Activated naive CD8-positive, alpha-beta T cell treated with anti-CD3 and anti-CD28 coated beads, Interleukin-2, amount 50 U/mL, for 24 hours (primary cell): ENCODE data around the gene DENND1A.

ENCODE experiments used
- ATAC-seq: fragments of 150-1000 bp; cut with Tn5 transposase; one replicate; pipeline ENCODE4 v1.10.0; 2021
- DNase-seq: peaks from one replicate; pipeline ENCODE4 v3.0.0; 2021
- H3K27ac Mint-ChIP-seq: one replicate; pipeline ENCODE4 v1.8.0; 2021; ENCODE audit warnings: mild to moderate bottlenecking, mixed read lengths
- H3K27me3 Mint-ChIP-seq: one replicate; pipeline ENCODE4 v1.8.0; 2021; ENCODE audit warnings: mixed read lengths
- H3K36me3 Mint-ChIP-seq: one replicate; pipeline ENCODE4 v1.8.0; 2021; ENCODE audit warnings: low read depth, mixed read lengths
- H3K4me1 Mint-ChIP-seq: one replicate; pipeline ENCODE4 v1.8.0; 2021; ENCODE audit warnings: mixed read lengths
- H3K4me3 Mint-ChIP-seq: one replicate; pipeline ENCODE4 v1.8.0; 2021; ENCODE audit warnings: mild to moderate bottlenecking, moderate library complexity, mixed read lengths
- H3K9me3 Mint-ChIP-seq: one replicate; pipeline ENCODE4 v1.8.0; 2021; ENCODE audit warnings: mixed read lengths

DENND1A gene

DNA sequence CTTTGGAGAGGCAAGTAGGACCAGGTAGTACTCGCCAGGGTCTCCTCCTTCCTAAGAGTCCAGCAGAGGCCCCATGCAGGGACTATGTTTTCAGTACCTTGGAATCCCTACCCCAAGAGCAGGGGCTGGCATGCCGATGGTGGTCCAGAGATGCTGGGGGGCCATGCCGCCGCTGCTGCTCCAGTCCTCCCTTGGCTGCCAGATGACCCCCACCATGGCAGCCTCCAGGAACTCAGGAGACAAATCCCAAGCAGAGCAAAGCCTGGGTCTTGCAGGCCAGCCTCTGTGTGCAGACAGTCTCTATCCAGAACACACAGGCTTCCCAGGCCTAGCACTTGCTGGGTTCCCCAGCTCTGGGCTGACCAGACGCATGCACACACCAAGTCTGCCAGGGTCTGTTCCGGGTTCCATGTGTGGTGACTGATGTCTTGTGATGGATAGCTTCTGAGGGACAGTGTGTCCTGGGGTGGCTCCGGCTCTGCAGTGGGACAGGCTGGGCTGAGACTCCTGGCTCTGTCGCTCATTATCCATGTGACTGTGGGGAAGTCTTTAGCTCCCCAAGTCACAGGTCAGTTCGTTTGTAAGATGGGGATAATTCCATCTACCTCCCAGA lies 446.6 kb downstream of the DENND1A start:
- Mint-ChIP-seq H3K36me3 (no peaks in the 10 kb centered on the region), H3K27me3 (no peaks in the 10 kb centered on the region), H3K4me3 (no peak overlapping the region), H3K27ac (no peak overlapping the region), H3K9me3 (no peaks in the 10 kb centered on the region), H3K4me1 (no peaks in the 10 kb centered on the region)
- DNase-seq = no peak
- no peak for ATAC-seq

- H3K27me3 Mint-ChIP-seq = no peaks in the 10 kb centered on the region
- H3K27ac Mint-ChIP-seq = no peak overlapping the region
- DNase-seq = no peak
These were observed 447.5 kb downstream of the DENND1A start for GRCh38 chr9:123482295-123482968.

DNA sequence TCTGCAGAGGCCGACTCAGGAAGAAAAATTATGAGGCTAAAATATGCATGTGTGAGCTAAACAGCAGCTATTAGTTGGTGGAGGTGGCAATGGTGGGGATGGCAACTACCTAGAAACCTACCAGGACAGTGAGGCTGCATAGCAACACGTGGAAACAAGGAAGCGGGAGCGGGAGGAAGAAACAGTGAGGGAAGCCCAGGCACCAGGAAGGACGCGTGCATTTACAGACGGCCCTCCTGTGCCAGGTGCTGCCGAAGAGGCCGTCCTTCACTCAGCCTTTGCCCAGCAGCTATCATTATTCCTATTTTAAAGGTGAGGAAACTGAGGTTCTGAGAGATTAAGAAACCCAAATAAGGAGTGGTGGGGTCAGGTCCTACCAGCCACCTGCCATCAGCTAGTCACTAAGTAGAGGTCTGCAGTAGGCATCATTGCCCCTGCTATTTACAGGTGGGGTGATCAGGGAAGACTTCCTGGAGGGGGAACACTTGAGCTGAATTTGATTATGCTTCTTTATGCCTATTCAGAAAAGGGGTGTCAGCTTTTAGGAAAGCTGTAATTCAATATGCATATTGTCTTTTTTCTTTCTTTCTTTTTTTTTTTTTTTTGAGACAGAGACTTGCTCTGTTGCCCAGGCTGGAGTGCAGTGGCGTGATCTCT lies 448.6 kb downstream of the DENND1A start:
- no peak overlapping the region for H3K27ac Mint-ChIP-seq
- no peak overlapping the region for H3K4me3 Mint-ChIP-seq
- no peaks in the 10 kb centered on the region for H3K27me3 Mint-ChIP-seq
- H3K9me3 Mint-ChIP-seq = no peaks in the 10 kb centered on the region
- no peaks in the 10 kb centered on the region for H3K36me3 Mint-ChIP-seq
- ATAC-seq (no peak), DNase-seq (no peak)
- H3K4me1 Mint-ChIP-seq = no peaks in the 10 kb centered on the region

More at GRCh38 chr9:123482295-123482968, 447.5 kb downstream of the DENND1A start:
- ATAC-seq = no peak
- Mint-ChIP-seq H3K9me3 (no peaks in the 10 kb centered on the region), H3K4me3 (no peak overlapping the region), H3K36me3 (no peaks in the 10 kb centered on the region), H3K4me1 (no peaks in the 10 kb centered on the region)

GRCh38 chr9:123480791-123481190 lies 449.1 kb downstream of the DENND1A start:
- no peak for DNase-seq
- H3K27me3 Mint-ChIP-seq = no peaks in the 10 kb centered on the region
- no peaks in the 10 kb centered on the region for H3K9me3 Mint-ChIP-seq
- no peak overlapping the region for H3K4me3 Mint-ChIP-seq
- no peaks in the 10 kb centered on the region for H3K36me3 Mint-ChIP-seq
- no peak overlapping the region for H3K27ac Mint-ChIP-seq
- ATAC-seq = no peak
- H3K4me1 Mint-ChIP-seq = no peaks in the 10 kb centered on the region

DNA sequence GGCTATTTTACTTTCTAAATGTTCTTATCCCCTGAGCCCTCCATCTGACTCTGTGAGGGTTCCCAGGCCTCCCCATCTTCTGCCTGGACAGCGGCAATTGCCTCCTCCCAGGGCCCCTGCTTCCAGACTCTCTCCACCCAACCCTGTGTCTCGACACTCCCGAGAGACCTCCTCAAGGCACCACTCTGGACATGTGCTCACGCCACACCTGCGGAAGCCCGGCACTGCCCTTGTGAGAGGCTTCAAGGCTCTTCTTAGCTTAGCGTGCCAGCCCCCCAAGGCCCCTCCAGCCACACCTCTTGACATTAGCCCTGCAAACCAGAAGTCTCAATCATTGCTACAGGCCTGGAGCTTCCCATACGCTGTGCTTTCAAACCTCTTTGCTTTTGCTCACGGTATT lies 449.8 kb downstream of the DENND1A start:
- no peaks in the 10 kb centered on the region for H3K27me3 Mint-ChIP-seq
- H3K4me3 Mint-ChIP-seq = no peak overlapping the region
- no peak for DNase-seq
- no peaks in the 10 kb centered on the region for H3K9me3 Mint-ChIP-seq
- no peaks in the 10 kb centered on the region for H3K4me1 Mint-ChIP-seq
- H3K36me3 Mint-ChIP-seq = no peaks in the 10 kb centered on the region
- no peak for ATAC-seq
- H3K27ac Mint-ChIP-seq = no peak overlapping the region

DNA sequence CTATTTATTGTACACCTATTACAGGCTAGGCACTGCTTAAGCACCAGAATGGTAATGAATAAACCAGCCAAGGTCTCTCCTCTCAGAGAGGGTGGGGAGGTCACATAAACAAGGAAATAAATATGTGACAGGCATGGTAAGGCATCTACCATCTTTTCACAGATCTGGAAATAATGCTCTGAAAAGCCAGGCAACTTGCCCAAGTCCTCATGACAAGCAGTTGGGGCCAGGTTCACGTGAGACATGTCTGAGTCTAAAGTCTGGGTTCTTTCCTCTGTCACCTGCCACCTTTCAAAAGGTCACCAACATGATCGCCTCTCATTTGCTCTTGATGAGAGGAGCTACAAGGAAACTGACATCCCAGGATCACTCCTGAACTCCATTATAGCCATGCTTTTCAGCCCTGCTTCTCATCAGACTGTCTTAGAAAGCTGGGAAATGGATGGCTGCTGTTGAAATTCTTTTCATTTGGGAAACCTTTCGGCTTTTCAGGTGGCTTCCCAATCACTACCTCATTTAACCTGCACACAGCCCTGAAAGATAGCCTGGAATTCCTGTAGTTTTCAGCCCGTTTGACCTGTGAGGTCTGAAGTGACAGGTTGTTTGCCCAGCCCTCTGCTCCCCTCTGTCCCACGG lies 450.8 kb downstream of the DENND1A start:
- H3K27me3 Mint-ChIP-seq = no peaks in the 10 kb centered on the region
- H3K36me3 Mint-ChIP-seq = no peaks in the 10 kb centered on the region
- ATAC-seq (no peak), DNase-seq (no peak)
- no peaks in the 10 kb centered on the region for H3K4me1 Mint-ChIP-seq
- H3K4me3 Mint-ChIP-seq = no peak overlapping the region
- H3K27ac Mint-ChIP-seq = no peak overlapping the region
- H3K9me3 Mint-ChIP-seq = no peaks in the 10 kb centered on the region

DNA sequence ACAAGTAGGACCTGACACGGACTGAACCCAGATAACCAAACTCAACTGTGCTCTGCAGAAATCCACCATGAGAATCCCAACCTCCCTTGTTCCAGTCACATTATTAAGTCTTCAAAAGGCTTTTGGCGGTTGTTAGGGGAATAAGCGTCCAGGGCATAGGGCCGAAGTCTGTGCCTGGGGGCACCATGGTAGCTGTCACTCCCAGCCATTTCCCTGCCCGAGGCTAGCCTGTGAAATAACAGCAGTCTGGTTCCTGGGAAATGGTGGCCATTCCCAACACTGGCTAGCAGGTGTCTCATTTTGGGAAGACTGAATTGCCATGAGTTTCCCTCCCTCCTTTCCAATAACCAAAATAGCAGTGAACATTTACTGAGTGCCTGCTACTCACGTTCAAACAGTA lies 451.8 kb downstream of the DENND1A start:
- H3K27ac Mint-ChIP-seq = no peak overlapping the region
- H3K4me3 Mint-ChIP-seq = no peak overlapping the region
- H3K27me3 Mint-ChIP-seq = no peaks in the 10 kb centered on the region
- H3K9me3 Mint-ChIP-seq = no peaks in the 10 kb centered on the region
- no peak for ATAC-seq
- no peaks in the 10 kb centered on the region for H3K4me1 Mint-ChIP-seq
- no peaks in the 10 kb centered on the region for H3K36me3 Mint-ChIP-seq
- no peak for DNase-seq

GRCh38 chr9:123475407-123475806 lies 454.5 kb downstream of the DENND1A start:
- H3K27me3 Mint-ChIP-seq = no peaks in the 10 kb centered on the region
- H3K27ac Mint-ChIP-seq = no peak overlapping the region
- H3K4me1 Mint-ChIP-seq = no peaks in the 10 kb centered on the region
- H3K4me3 Mint-ChIP-seq = no peak overlapping the region
- no peaks in the 10 kb centered on the region for H3K9me3 Mint-ChIP-seq
- ATAC-seq (no peak), DNase-seq (no peak)
- H3K36me3 Mint-ChIP-seq = no peaks in the 10 kb centered on the region

DNA sequence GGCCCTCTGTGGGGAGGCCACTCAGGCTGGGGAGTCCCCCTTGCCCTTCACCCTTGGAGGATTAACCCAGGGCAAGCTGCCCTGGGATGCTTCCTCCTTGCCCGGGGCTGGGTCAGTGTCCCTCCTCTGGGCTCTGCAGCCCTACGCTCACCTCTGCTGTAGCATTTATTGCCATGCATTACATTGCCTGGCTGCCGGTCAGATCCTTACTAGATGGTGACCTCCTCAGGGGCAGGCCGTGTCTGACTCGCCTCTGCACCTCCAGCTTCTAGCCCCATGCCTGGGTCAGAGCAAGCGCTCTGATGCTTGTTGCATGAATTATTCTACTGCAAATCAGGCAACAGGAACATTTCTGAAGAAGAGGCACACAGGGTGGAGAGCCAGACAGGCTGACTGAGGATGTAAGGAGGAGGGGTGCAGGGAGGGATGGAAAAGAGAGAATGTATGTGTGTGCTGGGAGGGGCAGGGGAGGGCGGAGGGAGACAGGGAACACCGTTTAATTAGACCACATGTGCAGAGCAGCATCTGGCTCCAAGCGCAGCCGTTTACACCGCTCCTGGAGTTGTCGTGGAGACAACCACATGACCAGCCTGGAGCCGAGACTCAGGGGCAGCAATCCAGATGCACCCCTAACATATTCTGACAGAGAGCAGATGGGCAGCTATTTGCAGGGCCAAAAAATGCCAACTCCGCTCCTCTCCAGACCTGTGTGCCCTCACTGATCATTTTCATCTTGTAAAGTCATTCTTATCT lies 456.9 kb downstream of the DENND1A start:
- ATAC-seq (no peak), DNase-seq (no peak)
- Mint-ChIP-seq H3K36me3 (no peaks in the 10 kb centered on the region), H3K9me3 (no peaks in the 10 kb centered on the region), H3K4me1 (no peaks in the 10 kb centered on the region), H3K27ac (no peak overlapping the region), H3K4me3 (no peak overlapping the region), H3K27me3 (no peaks in the 10 kb centered on the region)

GRCh38 chr9:123471843-123472570 lies 457.9 kb downstream of the DENND1A start:
- H3K36me3 Mint-ChIP-seq = no peaks in the 10 kb centered on the region
- no peak overlapping the region for H3K4me3 Mint-ChIP-seq
- H3K9me3 Mint-ChIP-seq = no peaks in the 10 kb centered on the region
- ATAC-seq (no peak), DNase-seq (no peak)
- H3K27me3 Mint-ChIP-seq = no peaks in the 10 kb centered on the region
- H3K27ac Mint-ChIP-seq = no peak overlapping the region
- no peaks in the 10 kb centered on the region for H3K4me1 Mint-ChIP-seq

DNA sequence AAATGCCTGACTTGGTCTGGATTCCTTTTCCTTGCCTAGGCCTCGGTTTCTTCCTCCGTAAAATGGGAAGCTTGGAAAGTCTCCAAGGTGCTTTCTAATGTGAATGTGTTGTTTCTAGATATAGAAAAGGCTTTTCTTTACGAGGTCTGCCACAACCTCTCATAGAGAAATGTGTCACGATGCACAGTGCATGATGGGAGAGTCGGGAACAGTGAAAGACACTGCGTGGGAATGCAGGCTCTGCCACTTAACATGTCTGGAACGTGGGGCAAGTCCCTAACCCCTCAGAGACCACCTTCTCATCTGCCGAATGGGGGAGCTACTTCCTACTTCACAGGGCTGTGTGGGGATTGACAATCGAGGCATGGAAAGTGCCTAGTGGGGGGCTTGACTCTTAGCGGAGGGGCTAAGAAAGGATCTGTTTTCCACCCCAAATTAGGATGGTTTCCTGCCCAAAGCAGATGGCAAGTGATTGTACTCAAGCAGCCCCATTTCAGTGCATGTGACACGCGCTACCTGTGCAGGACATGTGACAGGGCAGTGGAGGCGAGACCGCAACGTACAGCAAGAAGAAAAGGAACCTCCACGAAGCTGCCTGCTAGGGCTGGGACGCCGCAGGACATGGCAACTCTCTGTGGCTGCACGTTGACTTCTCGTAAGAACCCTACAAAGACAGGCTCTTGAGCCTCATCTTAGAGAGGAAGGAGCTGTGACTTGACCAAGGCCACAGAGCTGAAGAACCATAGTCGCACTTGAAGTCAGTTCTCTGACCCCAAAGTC lies 458.7 kb downstream of the DENND1A start:
- H3K27ac Mint-ChIP-seq = no peak overlapping the region
- no peak overlapping the region for H3K4me3 Mint-ChIP-seq
- DNase-seq = no peak
- no peak for ATAC-seq
- no peaks in the 10 kb centered on the region for H3K27me3 Mint-ChIP-seq
- no peaks in the 10 kb centered on the region for H3K36me3 Mint-ChIP-seq
- no peaks in the 10 kb centered on the region for H3K4me1 Mint-ChIP-seq
- no peaks in the 10 kb centered on the region for H3K9me3 Mint-ChIP-seq

DNA sequence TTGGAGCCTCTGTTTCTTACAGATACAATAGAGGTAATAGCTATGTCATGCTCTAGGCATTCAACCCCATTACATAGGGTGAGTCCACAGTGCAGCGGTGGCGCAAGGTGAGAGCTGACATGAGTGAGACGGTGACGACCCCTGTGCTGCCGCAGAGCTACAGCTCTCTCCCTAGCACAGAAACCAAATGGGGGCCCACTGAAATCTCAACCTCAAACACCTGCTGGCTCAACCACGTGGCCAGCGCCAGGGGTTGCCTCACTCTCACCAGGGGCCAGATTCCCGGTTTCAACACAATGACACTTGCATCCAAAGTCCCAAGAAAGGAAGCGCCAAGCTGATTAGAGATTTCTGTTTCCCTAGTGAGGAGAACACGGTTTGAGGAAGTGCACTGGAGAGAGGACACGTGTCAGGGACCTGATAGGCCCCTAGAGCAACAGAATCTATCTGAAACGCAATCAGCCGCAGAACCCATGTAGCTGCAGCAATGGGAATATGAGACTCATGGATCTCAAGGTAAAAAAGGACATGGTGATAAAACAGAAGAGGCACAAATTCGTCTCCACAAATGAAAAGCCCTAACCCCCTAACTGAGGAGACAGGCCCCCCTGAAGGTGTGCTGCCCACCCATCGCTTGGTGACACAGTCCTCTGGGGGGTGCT lies 459.7 kb downstream of the DENND1A start:
- H3K27me3 Mint-ChIP-seq = no peaks in the 10 kb centered on the region
- DNase-seq (no peak), ATAC-seq (no peak)
- no peaks in the 10 kb centered on the region for H3K4me1 Mint-ChIP-seq
- no peaks in the 10 kb centered on the region for H3K9me3 Mint-ChIP-seq
- no peak overlapping the region for H3K27ac Mint-ChIP-seq
- no peaks in the 10 kb centered on the region for H3K36me3 Mint-ChIP-seq
- no peak overlapping the region for H3K4me3 Mint-ChIP-seq

- peaks cover under 1% of the 10 kb centered on the region for H3K36me3 Mint-ChIP-seq
- H3K9me3 Mint-ChIP-seq = no peaks in the 10 kb centered on the region
- no peaks in the 10 kb centered on the region for H3K4me1 Mint-ChIP-seq
- no peaks in the 10 kb centered on the region for H3K27me3 Mint-ChIP-seq
- H3K27ac Mint-ChIP-seq = no peak overlapping the region
- no peak overlapping the region for H3K4me3 Mint-ChIP-seq
- ATAC-seq (no peak), DNase-seq (no peak)
These were observed 460.6 kb downstream of the DENND1A start for GRCh38 chr9:123469282-123469681.
